Measurements from ENCODE around the gene CAPN15. TPM values are rescaled to one million over a fixed set of nuclear protein-coding genes. Genes with fewer than 3 reads are reported as not detected.

CAPN15 gene
- polyA plus RNA-seq, 1 experiment, result 7.5 TPM

GRCh38 chr16:526181-527014, 1.1 kb upstream of the CAPN15 start:
- CTCF ChIA-PET, result no interaction called here
- Histone ChIP-seq H3K9me3 (ENCODE audit: control insufficient read depth, insufficient read depth, low read length) (no peaks in the 10 kb centered on the region; the same call in 1 of the 2 replicates), H3K27ac (ENCODE audit: low read depth, low read length) (peak overlapping the region; percentile 73), H3K27me3 (ENCODE audit: control insufficient read depth, insufficient read depth, low read length) (no peaks in the 10 kb centered on the region), H3K4me3 (ENCODE audit: low read depth, low read length) (peak overlapping the region; percentile 76)
- POLR2A ChIA-PET, result interaction anchor here (0.5 to 1.3 kb wide), 5 partner anchors 9 to 110 kb away, joined by 3 to 4 read pairs (median 4); partner anchors contain the start of gene METTL26
- DNase-seq (ENCODE audit: low read depth, low spot score), result no peak
- TF ChIP-seq CTCF (IDR thresholded peaks at IDR 0.05; ENCODE audit: low read depth, low read length), result no peak

GRCh38 chr16:528111-529011, 849 bp downstream of the CAPN15 start:
- Histone ChIP-seq H3K4me3 (ENCODE audit: low read depth, low read length) (peak overlapping the region; percentile 78), H3K27me3 (ENCODE audit: control insufficient read depth, insufficient read depth, low read length) (no peaks in the 10 kb centered on the region), H3K9me3 (ENCODE audit: control insufficient read depth, insufficient read depth, low read length) (no peaks in the 10 kb centered on the region; the same call in 1 of the 2 replicates), H3K27ac (ENCODE audit: low read depth, low read length) (peak overlapping the region; percentile 57)
- TF ChIP-seq CTCF (IDR thresholded peaks at IDR 0.05; ENCODE audit: low read depth, low read length), result no peak
- ChIA-PET CTCF (interaction anchor here (0.5 kb wide), 1 partner anchor 26 kb away, joined by 3 read pairs; no protein-coding TSS in a partner anchor), POLR2A (interaction anchor here (1.9 kb wide), 1 partner anchor 12 kb away, joined by 7 read pairs; no protein-coding TSS in a partner anchor)
- no peak for DNase-seq (ENCODE audit: low read depth, low spot score)

GRCh38 chr16:529012-529575, 1.6 kb downstream of the CAPN15 start:
- ChIA-PET POLR2A (interaction anchor here (1.9 kb wide), 1 partner anchor 11 kb away, joined by 7 read pairs; no protein-coding TSS in a partner anchor), CTCF (interaction anchor here (0.5 kb wide), 1 partner anchor 27 kb away, joined by 3 read pairs; no protein-coding TSS in a partner anchor)
- Histone ChIP-seq H3K27ac (ENCODE audit: low read depth, low read length) (peak overlapping the region; percentile 52), H3K4me3 (ENCODE audit: low read depth, low read length) (peak overlapping the region; percentile 78), H3K27me3 (ENCODE audit: control insufficient read depth, insufficient read depth, low read length) (no peaks in the 10 kb centered on the region), H3K9me3 (ENCODE audit: control insufficient read depth, insufficient read depth, low read length) (no peaks in the 10 kb centered on the region; the same call in 1 of the 2 replicates)
- no peak for TF ChIP-seq CTCF (IDR thresholded peaks at IDR 0.05; ENCODE audit: low read depth, low read length)
- DNase-seq (ENCODE audit: low read depth, low spot score), result no peak

GRCh38 chr16:530111-530817, 2.8 kb downstream of the CAPN15 start:
- CTCF ChIA-PET, result interaction anchor here (0.5 kb wide), 1 partner anchor 177 kb away, joined by 4 read pairs; no protein-coding TSS in a partner anchor
- no peak overlapping the region; the same call in 1 of the 2 replicates for H3K4me3 ChIP-seq (ENCODE audit: low read depth, low read length)

More at GRCh38 chr16:530111-530817, 2.8 kb downstream of the CAPN15 start:
- POLR2A ChIA-PET, result no interaction called here
- no peaks in the 10 kb centered on the region; the same call in 1 of the 2 replicates for H3K9me3 ChIP-seq (ENCODE audit: control insufficient read depth, insufficient read depth, low read length)
- no peaks in the 10 kb centered on the region for H3K27me3 ChIP-seq (ENCODE audit: control insufficient read depth, insufficient read depth, low read length)
- no peak for TF ChIP-seq CTCF (IDR thresholded peaks at IDR 0.05; ENCODE audit: low read depth, low read length)
- DNase-seq (ENCODE audit: low read depth, low spot score), result no peak
- H3K27ac ChIP-seq (ENCODE audit: low read depth, low read length), result no peak overlapping the region
